Measurements from ENCODE around the gene AFF3.

AFF3 gene

DNA sequence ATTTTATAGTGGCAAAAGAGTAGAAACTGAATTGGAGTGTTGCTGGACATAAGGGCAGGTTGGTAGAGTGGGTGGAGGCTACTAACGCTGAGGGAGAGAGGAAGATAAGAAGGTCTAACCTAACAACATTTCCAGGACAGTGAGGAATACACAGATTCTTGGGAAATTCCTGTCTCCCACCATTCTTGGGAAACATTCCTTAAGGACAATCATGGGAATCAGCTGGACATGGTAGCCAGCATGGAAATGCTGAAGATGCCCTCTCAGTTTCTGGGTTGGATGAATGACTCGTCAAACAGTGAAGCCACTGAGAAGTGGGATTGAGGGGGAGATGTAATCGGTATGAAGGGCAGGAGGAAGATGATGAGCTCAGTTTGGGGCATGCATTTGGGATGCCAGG is 265.4 kb downstream of the AFF3 start:
- H3K4me3 ChIP-seq (ENCODE audit: low read depth, low read length) = no peak overlapping the region
- TF ChIP-seq, protein P1, sequence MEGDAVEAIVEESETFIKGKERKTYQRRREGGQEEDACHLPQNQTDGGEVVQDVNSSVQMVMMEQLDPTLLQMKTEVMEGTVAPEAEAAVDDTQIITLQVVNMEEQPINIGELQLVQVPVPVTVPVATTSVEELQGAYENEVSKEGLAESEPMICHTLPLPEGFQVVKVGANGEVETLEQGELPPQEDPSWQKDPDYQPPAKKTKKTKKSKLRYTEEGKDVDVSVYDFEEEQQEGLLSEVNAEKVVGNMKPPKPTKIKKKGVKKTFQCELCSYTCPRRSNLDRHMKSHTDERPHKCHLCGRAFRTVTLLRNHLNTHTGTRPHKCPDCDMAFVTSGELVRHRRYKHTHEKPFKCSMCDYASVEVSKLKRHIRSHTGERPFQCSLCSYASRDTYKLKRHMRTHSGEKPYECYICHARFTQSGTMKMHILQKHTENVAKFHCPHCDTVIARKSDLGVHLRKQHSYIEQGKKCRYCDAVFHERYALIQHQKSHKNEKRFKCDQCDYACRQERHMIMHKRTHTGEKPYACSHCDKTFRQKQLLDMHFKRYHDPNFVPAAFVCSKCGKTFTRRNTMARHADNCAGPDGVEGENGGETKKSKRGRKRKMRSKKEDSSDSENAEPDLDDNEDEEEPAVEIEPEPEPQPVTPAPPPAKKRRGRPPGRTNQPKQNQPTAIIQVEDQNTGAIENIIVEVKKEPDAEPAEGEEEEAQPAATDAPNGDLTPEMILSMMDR (IDR thresholded peaks at IDR 0.05; ENCODE audit: low read depth, low read length) = no peak
- DNase-seq (ENCODE audit: low read depth, low spot score) = no peak
- in situ Hi-C loops (cut with HindIII; ENCODE audit: low sequenced_read_pairs) = no loop called here

DNA sequence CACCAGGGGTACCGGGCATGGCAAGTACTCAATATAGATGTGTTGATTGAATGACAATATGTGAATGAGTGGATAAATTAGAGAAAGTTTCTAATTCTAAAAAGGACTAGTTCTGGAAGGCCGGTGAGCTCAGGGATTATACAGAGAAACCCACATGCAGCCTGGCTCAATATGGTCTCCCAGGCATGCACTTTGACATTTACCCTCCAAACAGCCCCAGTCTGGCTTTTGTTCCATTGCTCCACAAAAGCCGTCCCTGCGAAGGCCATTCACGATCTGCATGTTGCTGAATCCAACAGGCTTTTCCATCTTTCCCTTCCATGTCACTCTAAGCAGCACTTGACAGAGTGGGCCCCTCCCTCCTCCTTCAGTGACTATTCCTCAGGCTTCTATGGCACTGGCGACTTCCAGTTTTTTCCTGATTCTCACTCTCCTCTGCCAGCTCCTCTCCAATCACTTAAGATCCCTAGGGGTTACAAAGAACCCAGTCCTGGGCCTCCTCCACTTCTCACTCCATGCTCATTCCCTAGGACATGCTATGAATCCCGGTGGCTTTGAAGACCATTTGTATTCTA is 266.7 kb downstream of the AFF3 start:
- in situ Hi-C loops (cut with HindIII; ENCODE audit: low sequenced_read_pairs) = no loop called here
- DNase-seq (ENCODE audit: low read depth, low spot score) = no peak
- TF ChIP-seq, protein P1 (IDR thresholded peaks at IDR 0.05; ENCODE audit: low read depth, low read length) = no peak

DNA sequence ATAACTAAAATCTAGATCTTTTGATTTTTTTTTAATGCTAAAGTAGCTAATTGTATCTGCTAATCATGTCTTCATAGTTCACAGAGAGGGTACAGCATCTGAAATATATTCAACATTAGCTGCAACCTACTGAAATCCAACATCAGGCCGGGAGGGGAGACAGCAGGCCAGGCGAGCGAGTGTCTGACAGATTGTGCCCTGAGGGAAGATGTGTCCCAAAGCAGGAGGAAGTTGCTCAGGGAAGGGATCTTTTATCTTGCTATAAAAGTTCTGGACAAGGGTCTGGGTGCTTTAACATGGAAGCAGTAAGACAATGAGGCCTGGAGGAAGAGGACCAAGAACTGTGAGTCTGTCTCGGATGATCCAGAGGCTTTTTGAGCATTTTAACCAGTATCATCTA is 274.1 kb downstream of the AFF3 start:
- no peak overlapping the region for H3K4me3 ChIP-seq (ENCODE audit: low read depth, low read length)
- in situ Hi-C loops (cut with HindIII; ENCODE audit: low sequenced_read_pairs) = no loop called here
- no peak for DNase-seq (ENCODE audit: low read depth, low spot score)
- TF ChIP-seq, protein P1 (IDR thresholded peaks at IDR 0.05; ENCODE audit: low read depth, low read length) = no peak

More for the DNA sequence above, 266.7 kb downstream of the AFF3 start:
- no peak overlapping the region for H3K4me3 ChIP-seq (ENCODE audit: low read depth, low read length)

DNA sequence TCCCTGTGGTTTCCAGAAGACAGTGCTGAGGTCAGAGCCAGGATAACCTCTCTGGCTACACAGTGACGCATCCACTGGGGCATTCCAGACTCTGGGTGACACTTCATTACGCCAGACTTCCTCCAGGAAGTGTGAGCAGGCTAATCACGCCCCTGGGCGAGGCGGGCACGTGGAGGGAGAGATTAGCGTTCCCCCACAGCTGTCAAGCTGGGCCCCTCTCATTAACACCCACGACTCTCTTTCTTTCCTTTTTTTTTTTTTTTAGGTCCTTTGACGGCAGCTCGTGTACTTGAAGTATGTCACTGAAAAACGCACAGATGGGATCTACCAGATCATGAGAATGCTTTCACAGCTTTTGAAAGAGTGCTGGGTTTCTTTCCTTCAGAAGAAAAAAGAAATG is 274.6 kb downstream of the AFF3 start:
- H3K4me3 ChIP-seq (ENCODE audit: low read depth, low read length) = no peak overlapping the region
- TF ChIP-seq, protein P1 (IDR thresholded peaks at IDR 0.05; ENCODE audit: low read depth, low read length) = no peak
- in situ Hi-C loops (cut with HindIII; ENCODE audit: low sequenced_read_pairs) = no loop called here
- DNase-seq (ENCODE audit: low read depth, low spot score) = peak; percentile 45

DNA sequence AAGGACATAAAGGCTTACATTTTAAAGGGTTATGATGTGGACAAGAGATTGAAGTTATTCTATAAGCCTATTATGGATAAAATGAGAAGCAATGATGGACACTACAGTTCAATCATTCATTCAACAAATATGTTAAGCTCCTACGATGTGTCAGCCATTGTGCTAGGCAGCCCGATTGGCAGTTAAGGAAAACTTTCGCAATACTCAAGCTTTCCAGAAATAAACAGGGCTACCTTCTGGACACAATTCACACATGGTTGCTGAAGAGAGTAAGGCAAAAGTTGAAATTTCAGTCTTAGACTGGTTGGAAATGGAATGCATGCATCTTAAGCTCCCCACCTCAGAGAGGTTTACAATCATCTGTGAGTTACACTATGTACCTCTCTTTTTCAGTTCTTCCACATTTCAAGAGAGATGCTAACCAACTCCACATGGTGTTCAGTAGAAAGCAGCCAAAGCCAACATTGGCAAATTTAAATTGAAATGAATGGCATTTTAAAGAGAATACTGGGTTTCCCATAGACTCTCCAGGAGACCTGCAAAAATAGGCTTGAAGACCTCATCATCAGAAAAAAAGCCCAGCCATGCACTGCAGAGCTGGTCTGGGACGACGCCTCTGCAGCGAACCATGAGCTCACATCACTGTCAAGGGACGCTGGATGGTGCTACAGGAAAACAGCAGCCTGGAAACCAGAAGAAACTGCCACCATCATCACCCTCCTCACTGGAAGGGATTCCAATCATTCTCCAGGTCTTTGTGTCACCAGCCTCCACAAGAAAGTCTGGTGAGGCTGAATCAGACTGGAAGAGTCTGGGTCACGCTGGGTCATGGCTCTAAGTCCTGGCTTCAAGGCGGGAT is 276.3 kb downstream of the AFF3 start:
- in situ Hi-C loops (cut with HindIII; ENCODE audit: low sequenced_read_pairs) = no loop called here
- DNase-seq (ENCODE audit: low read depth, low spot score) = peak; percentile 76
- H3K4me3 ChIP-seq (ENCODE audit: low read depth, low read length) = no peak overlapping the region
- TF ChIP-seq, protein P1 (IDR thresholded peaks at IDR 0.05; ENCODE audit: low read depth, low read length) = no peak

DNA sequence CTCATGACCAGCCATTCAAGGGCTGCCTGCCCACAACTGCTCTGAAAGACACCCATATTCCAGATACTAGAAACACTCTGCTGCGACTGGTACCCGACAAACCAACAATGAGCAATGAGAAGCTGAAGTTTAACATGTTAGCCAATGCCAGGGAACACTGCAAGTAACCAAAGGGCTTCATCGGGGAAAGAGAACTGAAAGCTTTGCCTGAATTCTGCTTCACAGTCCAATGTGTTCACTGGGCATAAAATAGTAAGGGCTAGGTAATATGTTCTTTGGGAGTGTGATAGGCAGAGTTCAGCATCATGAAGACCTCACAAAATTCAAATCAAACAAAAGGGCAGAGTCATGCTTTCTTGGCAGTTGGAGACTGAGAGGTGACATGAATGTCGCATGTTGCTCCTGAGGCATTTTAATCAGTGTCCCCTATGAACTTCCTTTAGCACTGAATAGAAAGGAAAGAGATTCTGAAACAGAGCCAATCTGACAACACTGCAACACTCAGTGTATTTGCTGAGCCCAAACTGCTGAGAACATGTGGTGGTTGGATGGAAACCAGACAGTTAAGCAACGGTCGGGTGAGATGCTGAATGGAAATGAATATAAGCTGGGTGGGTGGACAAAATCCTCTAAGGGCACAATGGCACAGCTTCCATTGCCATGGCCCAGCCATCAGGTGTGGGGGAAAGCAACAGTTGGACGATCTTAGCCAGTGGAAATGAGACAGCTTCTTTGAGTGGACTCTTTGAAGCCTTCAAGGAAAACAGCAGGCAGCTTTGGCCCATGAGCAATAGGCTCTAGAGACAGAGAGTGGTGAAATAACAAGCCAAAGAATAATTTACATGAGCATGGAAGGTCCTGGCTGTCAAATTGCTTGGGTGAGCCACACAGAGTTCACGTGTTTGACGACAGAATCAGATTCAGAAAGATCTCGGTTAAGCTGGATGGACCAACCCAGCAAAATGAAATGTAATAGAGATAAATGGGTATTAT is 277.5 kb downstream of the AFF3 start:
- TF ChIP-seq, protein P1 (IDR thresholded peaks at IDR 0.05; ENCODE audit: low read depth, low read length) = no peak
- H3K4me3 ChIP-seq (ENCODE audit: low read depth, low read length) = no peak overlapping the region
- in situ Hi-C loops (cut with HindIII; ENCODE audit: low sequenced_read_pairs) = no loop called here
- no peak for DNase-seq (ENCODE audit: low read depth, low spot score)
